Astrocyte of the spinal cord (primary cell): ENCODE data around the gene CC2D1B.

Experiments used
- DNase-seq: peaks from one replicate; pipeline ENCODE4 v3.0.0; 2011; ENCODE audit warnings: low read depth, low spot score
- H3K4me3 ChIP-seq: 2 replicates; pipeline ENCODE4 v1.5.1; 2011; ENCODE audit warnings: low read depth, mild to moderate bottlenecking, low read length, moderate library complexity
- CTCF ChIP-seq: IDR thresholded peaks from 2 replicates; pipeline ENCODE4 v1.5.1; 2012; ENCODE audit warnings: low read depth, mild to moderate bottlenecking, low read length, inconsistent platforms
- in situ Hi-C: cut with HindIII; loops from 2 replicates; pipeline ENCODE4 v1.10.0; 2017; ENCODE audit warnings: low sequenced_read_pairs

Gene CC2D1B

GRCh38 chr1:52368383-52369172 is 2.6 kb upstream of the CC2D1B start:
- in situ Hi-C loops = no loop called here

GRCh38 chr1:52367272-52367671 is 1.3 kb upstream of the CC2D1B start:
- no peak overlapping the region for H3K4me3 ChIP-seq

More at GRCh38 chr1:52368383-52369172, 2.6 kb upstream of the CC2D1B start:
- DNase-seq = peak; percentile 45
- TF ChIP-seq CTCF = peak; percentile 35
- H3K4me3 ChIP-seq = peak overlapping the region; percentile 34

GRCh38 chr1:52366517-52366827 is 467 bp upstream of the CC2D1B start:
- in situ Hi-C loops = no loop called here
- TF ChIP-seq CTCF = no peak
- peak overlapping the region; percentile 80 for H3K4me3 ChIP-seq
- DNase-seq = no peak

More at GRCh38 chr1:52367272-52367671, 1.3 kb upstream of the CC2D1B start:
- DNase-seq = no peak
- in situ Hi-C loops = no loop called here
- TF ChIP-seq CTCF = no peak

- peak; percentile 73 for DNase-seq
- in situ Hi-C loops = no loop called here
- peak overlapping the region; percentile 80 for H3K4me3 ChIP-seq
- TF ChIP-seq CTCF = no peak
These were observed 797 bp downstream of the CC2D1B start for GRCh38 chr1:52365071-52365745.

- no peak for TF ChIP-seq CTCF
- DNase-seq = no peak
- in situ Hi-C loops = no loop called here
- H3K4me3 ChIP-seq = no peak overlapping the region
These were observed 1.7 kb downstream of the CC2D1B start for GRCh38 chr1:52364235-52364839.

- no peak for DNase-seq
- in situ Hi-C loops = no loop called here
- TF ChIP-seq CTCF = no peak
- H3K4me3 ChIP-seq = no peak overlapping the region
These were observed 5.4 kb downstream of the CC2D1B start for GRCh38 chr1:52360595-52360968.
